Breast epithelium (tissue), 3 donors: ENCODE measurements around the gene TMEM139.

Experiments used
- CTCF ChIP-seq, 3 donors: fragments of 450-650 bp; IDR thresholded peaks; one replicate each; pipeline ENCODE4 v1.5.1; 2016 to 2017; ENCODE audit warnings: antibody characterized with exemption in 3 of 3, mild to moderate bottlenecking in 3 of 3, moderate library complexity in 3 of 3
- POLR2A ChIP-seq: fragments of 450-650 bp; IDR thresholded peaks from one replicate; pipeline ENCODE4 v1.6.1; 2016; ENCODE audit warnings: antibody characterized with exemption, mild to moderate bottlenecking, moderate library complexity

- TF ChIP-seq CTCF (IDR thresholded peaks at IDR 0.05) (no peak), POLR2A (no peak)
These were observed 39.6 kb upstream of the TMEM139 start for GRCh38 chr7:143245123-143245522.
